ENCODE measurements around the gene OGA. TPM values are rescaled to one million over a fixed set of nuclear protein-coding genes. Genes with fewer than 3 reads are reported as not detected.

The OGA gene
- polyA plus RNA-seq, 5 donors = 166 to 263 (median 238) TPM

- DNase-seq = no peak
These were observed 40.6 kb downstream of the OGA start for GRCh38 chr10:101777619-101778145.

- no peak for DNase-seq
These were observed 42.0 kb downstream of the OGA start for GRCh38 chr10:101776161-101776817.

GRCh38 chr10:101775273-101776160, 42.7 kb downstream of the OGA start, which contains the start of gene FGF8:
TSS of gene FGF8 (minus strand) at chr10:101776114. CDS start at chr10:101775900, 214 bp downstream.
- no peak for DNase-seq

GRCh38 chr10:101774589-101775272, 43.5 kb downstream of the OGA start:
- no peak for DNase-seq

GRCh38 chr10:101773923-101774588, 44.2 kb downstream of the OGA start:
- no peak for DNase-seq

GRCh38 chr10:101772895-101773761, 45.1 kb downstream of the OGA start:
- no peak for DNase-seq

GRCh38 chr10:101772017-101772894, 46.0 kb downstream of the OGA start:
- DNase-seq = no peak

DNA sequence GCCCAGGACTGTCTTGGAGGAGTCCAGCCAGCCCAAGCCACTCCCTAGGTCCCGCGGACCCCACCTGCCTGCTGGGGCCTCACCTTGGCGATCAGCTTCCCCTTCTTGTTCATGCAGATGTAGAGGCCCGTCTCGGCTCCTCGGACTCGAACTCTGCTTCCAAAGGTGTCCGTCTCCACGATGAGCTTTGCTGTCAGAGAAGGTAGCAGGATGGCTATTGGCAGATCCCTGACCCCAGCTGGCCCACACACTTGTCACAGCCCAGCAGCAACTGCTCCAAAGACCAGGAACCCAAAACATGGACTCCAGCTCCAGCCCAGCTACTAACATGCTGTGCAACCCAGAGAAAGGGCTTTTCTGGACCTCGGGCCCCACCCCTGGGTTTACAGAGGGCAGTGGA, 46.9 kb downstream of the OGA start:
- DNase-seq = no peak

DNA sequence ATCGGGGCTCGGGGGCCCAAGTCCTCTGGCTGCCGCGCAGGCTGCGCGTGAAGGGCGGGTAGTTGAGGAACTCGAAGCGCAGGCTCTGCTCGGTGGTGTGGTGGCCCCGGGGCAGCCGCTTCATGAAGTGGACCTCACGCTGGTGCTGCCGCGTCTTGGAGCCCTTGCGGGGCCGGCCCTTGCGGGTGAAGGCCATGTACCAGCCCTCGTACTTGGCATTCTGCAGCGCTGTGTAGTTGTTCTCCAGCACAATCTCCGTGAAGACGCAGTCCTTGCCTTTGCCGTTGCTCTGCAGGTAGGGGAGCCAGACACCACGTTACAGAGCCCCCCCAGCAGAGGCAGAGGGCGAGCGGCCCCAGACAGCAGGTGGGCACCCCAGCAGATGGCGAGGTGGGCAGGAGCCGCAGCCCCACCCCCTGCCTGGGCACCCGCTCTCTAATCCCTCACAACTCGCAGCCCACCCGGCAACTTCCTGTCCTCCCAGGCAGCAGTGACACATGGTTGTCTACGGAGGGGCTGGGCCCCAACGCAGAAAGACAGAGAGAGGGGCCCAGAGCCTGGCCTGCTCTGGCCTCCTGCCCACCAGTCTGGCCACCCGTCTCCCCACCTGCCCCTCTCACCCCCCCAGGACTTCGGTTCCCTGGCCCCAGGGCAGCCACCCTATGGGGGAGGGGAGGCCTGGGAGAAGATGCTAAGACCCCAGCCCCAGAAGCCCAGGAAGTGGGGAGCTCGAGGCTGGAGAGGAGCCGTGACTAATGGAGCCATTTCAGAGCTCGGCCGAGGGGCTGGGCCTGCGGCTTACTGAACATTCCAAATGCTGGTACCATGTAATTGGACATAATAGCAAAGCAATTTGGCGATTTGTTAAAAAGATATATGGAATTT, 47.7 kb downstream of the OGA start:
- no peak for DNase-seq

DNA sequence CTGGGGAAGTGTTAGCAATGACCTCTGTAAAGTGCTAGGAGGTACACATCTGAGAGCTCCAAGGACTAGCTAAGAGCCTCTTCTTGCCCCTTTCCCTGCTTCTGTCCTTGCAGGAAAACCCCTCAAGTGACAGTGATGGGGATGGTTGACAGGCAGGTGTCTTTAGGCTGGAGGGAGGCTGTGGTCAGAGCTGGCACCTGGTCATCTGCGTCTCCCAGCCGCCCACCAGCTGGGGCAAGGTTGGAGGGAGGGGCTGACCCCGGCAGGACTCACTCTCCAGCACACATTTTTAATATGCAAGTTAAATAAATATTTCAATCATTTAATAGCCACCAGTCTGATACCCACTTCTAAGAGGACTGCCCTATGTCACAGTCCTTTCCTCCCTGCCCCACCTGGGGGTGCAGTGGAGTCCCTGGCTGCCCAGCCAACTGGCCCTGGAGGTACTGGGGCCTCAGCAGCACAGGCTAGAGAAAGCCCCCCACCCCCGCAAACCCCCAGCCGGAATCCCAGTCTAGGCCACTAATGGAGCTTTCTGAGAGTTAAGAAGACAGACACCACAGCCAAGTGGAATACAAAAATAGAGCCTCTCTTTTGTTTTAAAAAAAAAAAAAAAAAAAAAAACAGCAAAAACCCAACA, 48.6 kb downstream of the OGA start:
- no peak for DNase-seq

GRCh38 chr10:101768791-101769170, 49.5 kb downstream of the OGA start:
- no peak for DNase-seq

GRCh38 chr10:101767966-101768790, 50.1 kb downstream of the OGA start:
- no peak for DNase-seq

DNA sequence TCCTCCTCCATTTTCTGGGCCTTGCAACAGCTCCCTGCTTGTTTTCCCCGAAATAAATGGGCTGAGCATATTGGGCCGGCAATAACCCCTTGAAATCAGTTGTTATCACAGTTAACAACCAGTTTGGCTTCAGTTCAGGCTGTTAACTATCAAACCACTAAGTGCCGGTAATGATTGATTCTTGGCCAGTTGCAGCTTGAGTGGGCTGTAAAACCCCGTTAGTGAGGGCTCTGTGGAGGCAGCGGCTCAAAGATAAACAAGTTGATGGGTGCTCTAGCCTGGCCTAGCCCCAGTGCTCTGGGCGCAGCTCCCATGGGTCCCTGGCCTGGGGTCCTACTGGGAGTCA, 50.7 kb downstream of the OGA start:
- peak in 1 of 2 donors; percentile 20 for DNase-seq

- DNase-seq = no peak
These were observed 51.3 kb downstream of the OGA start for GRCh38 chr10:101766753-101767599.

DNA sequence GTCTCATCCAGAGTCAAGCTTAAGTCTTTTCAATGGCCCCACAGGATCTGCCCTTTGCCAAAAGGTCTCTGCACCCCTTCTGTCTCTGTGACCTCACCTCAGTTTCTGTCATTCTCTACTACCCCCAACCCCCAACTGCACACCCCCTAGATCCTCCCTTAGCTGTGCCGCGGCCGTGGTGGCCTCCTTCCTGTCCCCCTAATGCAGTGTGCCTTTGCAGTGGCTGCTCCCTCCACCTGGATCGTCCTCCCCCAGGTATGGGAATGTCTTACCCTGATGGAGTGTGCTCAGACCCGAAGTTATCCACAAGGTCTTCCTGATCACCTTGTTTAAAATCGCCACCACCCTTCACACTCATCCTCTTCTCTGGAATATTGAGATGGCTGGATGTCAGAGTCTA, 51.9 kb downstream of the OGA start:
- DNase-seq = no peak

- DNase-seq = no peak
These were observed 55.0 kb downstream of the OGA start for GRCh38 chr10:101763141-101763846.
